Calu3 (cell line): ENCODE data around the gene MMP25. TPM values are rescaled to one million over a fixed set of nuclear protein-coding genes. Genes with fewer than 3 reads are reported as not detected.
A peak's percentile ranks its signal among the peaks of the same experiment; 100 is the strongest.

Experiments used
- BruUV-seq: library from RNA; stranded (reverse); fragments of 400-500 nt; replicated peaks from 2 replicates; lab custom pipeline; 2021; lab: Mats Ljungman, UMichigan
- CTCF ChIA-PET: fragments of 300-600 bp; sonication (Branson Sonifier 250); formaldehyde crosslinking; loops from one replicate; lab custom pipeline; 2022; ENCODE audit warnings: antibody characterized with exemption; lab: Charles Lee
- DNase-seq: peaks from one replicate; pipeline ENCODE4 v3.0.0; 2022
- H3K27ac Mint-ChIP-seq: one replicate; pipeline ENCODE4 v1.8.0; 2022; ENCODE audit warnings: mixed read lengths; ENCODE audit not compliant: unreplicated experiment
- H3K27me3 Mint-ChIP-seq: one replicate; pipeline ENCODE4 v1.8.0; 2022; ENCODE audit warnings: mixed read lengths; ENCODE audit not compliant: unreplicated experiment
- H3K36me3 Mint-ChIP-seq: one replicate; pipeline ENCODE4 v1.8.0; 2022; ENCODE audit warnings: mild to moderate bottlenecking, moderate library complexity, mixed read lengths; ENCODE audit not compliant: insufficient read depth, unreplicated experiment
- H3K4me1 Mint-ChIP-seq: one replicate; pipeline ENCODE4 v1.8.0; 2022; ENCODE audit warnings: mild to moderate bottlenecking, low read depth, mixed read lengths; ENCODE audit not compliant: unreplicated experiment
- H3K4me3 Mint-ChIP-seq: one replicate; pipeline ENCODE4 v1.8.0; 2022; ENCODE audit warnings: mild to moderate bottlenecking, low read depth, moderate library complexity, mixed read lengths; ENCODE audit not compliant: unreplicated experiment
- H3K9me3 Mint-ChIP-seq: one replicate; pipeline ENCODE4 v1.8.0; 2022; ENCODE audit warnings: low read depth, mixed read lengths; ENCODE audit not compliant: unreplicated experiment
- intact Hi-C: fragments of 100-400 bp; cut with micrococcal nuclease; formaldehyde crosslinking; loops from one replicate; pipeline ENCODE4 v1.10.0; 2022; ENCODE audit not compliant: unreplicated experiment
- total RNA-seq: library from RNA; stranded (reverse); gene quantifications from 2 replicates; pipeline ENCODE4 v1.2.3, GENCODE V29; 2022
- TF ChIP-seq, protein P1 (sequence below): fragments of 200-600 bp; IDR thresholded peaks from one replicate; pipeline ENCODE4 v1.8.0; 2022; ENCODE audit warnings: antibody characterized with exemption; ENCODE audit not compliant: unreplicated experiment

Gene MMP25
- total RNA-seq, 1 experiment from 2014 or later, result 0.31 TPM

DNA sequence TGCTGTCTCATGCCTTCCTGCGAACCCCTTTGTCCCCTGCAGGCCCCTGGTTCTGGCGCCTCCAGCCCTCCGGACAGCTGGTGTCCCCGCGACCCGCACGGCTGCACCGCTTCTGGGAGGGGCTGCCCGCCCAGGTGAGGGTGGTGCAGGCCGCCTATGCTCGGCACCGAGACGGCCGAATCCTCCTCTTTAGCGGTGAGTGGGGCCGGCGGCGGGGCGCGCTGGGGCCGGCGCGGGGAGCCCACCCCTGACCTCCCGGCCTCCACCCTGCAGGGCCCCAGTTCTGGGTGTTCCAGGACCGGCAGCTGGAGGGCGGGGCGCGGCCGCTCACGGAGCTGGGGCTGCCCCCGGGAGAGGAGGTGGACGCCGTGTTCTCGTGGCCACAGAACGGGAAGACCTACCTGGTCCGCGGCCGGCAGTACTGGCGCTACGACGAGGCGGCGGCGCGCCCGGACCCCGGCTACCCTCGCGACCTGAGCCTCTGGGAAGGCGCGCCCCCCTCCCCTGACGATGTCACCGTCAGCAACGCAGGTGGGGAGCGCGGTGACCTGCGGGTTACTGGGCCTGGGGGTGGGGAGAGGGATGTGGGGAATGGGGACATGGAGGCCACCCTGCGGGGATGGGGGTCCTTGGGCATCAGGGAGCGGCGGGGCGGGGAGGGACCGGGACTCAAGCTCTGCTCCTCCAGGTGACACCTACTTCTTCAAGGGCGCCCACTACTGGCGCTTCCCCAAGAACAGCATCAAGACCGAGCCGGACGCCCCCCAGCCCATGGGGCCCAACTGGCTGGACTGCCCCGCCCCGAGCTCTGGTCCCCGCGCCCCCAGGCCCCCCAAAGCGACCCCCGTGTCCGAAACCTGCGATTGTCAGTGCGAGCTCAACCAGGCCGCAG lies 12.0 kb downstream of the MMP25 start:
- Mint-ChIP-seq H3K27me3 (no peaks in the 10 kb centered on the region), H3K4me3 (peak overlapping the region; percentile 96), H3K9me3 (peaks cover 2% of the 10 kb centered on the region), H3K4me1 (no peaks in the 10 kb centered on the region), H3K27ac (peak overlapping the region; percentile 34), H3K36me3 (peaks cover 20% of the 10 kb centered on the region)
- CTCF ChIA-PET, result interaction anchor here (0.5 to 2.2 kb wide), 25 partner anchors 9 to 1557 kb away, joined by 3 to 48 read pairs (median 6); partner anchors contain the start of genes MMP25, ZNF205 and ZNF213
- intact Hi-C loops, result loop anchor here (2.0 kb wide), 1 partner anchor 70 kb away; no protein-coding TSS in a partner anchor
- TF ChIP-seq, protein P1, sequence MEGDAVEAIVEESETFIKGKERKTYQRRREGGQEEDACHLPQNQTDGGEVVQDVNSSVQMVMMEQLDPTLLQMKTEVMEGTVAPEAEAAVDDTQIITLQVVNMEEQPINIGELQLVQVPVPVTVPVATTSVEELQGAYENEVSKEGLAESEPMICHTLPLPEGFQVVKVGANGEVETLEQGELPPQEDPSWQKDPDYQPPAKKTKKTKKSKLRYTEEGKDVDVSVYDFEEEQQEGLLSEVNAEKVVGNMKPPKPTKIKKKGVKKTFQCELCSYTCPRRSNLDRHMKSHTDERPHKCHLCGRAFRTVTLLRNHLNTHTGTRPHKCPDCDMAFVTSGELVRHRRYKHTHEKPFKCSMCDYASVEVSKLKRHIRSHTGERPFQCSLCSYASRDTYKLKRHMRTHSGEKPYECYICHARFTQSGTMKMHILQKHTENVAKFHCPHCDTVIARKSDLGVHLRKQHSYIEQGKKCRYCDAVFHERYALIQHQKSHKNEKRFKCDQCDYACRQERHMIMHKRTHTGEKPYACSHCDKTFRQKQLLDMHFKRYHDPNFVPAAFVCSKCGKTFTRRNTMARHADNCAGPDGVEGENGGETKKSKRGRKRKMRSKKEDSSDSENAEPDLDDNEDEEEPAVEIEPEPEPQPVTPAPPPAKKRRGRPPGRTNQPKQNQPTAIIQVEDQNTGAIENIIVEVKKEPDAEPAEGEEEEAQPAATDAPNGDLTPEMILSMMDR, result no peak
- no TSS peak for BruUV-seq
- DNase-seq, result peak; percentile 64

DNA sequence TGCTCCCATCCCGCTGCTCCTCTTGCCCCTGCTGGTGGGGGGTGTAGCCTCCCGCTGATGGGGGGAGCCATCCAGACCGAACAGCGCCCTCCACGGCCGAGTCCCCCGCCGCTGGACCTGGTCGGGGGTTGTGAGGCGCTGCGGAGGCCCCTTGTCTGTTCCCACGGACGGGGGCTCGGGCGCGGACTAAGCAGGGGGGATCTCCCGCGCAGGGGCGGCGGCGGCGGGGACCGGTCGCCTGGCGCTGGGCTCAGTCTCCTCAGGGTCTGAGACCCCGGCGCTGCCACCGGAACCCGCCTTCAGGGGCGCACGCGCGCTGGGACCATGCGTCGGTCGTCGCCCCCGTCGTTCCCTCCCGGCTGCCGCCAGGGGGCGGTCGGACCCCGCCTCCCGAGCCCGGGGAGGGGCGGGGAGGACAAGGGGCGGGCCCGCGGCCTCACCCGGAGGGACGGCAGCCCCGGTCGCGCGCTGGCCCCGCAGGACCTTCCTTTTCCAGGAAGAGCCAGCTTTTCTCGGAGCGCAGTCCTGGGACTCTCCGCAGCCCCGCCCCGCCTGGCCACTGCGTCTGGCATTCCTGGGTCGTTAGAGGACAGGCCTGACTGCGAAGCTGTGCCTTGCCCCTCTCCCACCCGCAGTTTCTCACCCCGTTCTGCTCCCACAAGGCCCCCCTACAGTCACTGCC lies 12.8 kb downstream of the MMP25 start:
- intact Hi-C loops, result loop anchor here (2.0 kb wide), 1 partner anchor 70 kb away; no protein-coding TSS in a partner anchor
- Mint-ChIP-seq H3K36me3 (peaks cover 20% of the 10 kb centered on the region), H3K4me1 (peaks cover 2% of the 10 kb centered on the region), H3K27ac (peak overlapping the region; percentile 55), H3K9me3 (peaks cover 2% of the 10 kb centered on the region), H3K27me3 (no peaks in the 10 kb centered on the region), H3K4me3 (peak overlapping the region; percentile 96)
- CTCF ChIA-PET, result interaction anchor here (0.5 to 2.2 kb wide), 24 partner anchors 14 to 154 kb away, joined by 3 to 48 read pairs (median 6); partner anchors contain the start of genes MMP25, ZNF205 and ZNF213
- peak; percentile 97 for DNase-seq
- no TSS peak for BruUV-seq
- TF ChIP-seq, protein P1, result peak; percentile 97

DNA sequence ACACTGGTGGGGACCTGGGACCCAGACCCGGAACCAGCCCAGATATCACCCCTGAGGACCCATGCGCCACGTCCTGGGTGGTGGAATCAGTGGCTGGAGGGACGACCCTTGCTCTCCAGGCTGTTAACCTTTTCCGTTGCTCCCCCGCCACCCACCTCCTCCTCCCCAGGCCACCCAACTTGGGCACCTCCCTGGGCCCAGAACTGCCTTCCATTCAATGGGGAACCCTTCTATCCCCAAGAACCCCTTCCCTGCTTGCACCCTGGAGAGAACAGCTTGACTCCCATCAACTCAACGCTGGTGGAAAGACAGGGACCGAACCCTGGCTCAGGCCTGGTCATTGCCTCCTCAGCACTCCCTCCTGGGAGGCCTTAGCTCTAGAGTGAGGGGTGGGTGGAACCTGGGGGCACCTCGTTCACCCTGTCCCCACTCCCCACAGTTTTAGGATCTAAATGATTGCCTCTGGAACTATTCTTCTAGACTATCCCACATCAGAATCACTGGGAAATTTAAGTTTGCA lies 13.4 kb downstream of the MMP25 start:
- peaks cover 2% of the 10 kb centered on the region for H3K9me3 Mint-ChIP-seq

More for the DNA sequence above, 13.4 kb downstream of the MMP25 start:
- Mint-ChIP-seq H3K36me3 (peaks cover 17% of the 10 kb centered on the region), H3K4me3 (peak overlapping the region; percentile 96), H3K27ac (peak overlapping the region; percentile 55), H3K27me3 (no peaks in the 10 kb centered on the region), H3K4me1 (peaks cover 8% of the 10 kb centered on the region)
- DNase-seq, result no peak
- intact Hi-C loops, result loop anchor here (2.0 kb wide), 1 partner anchor 69 kb away; no protein-coding TSS in a partner anchor
- BruUV-seq, result no TSS peak
- CTCF ChIA-PET, result interaction anchor here (0.6 to 2.2 kb wide), 12 partner anchors 14 to 114 kb away, joined by 3 to 48 read pairs (median 6); partner anchors contain the start of genes MMP25 and ZNF205
- TF ChIP-seq, protein P1, result no peak
